Measurements from ENCODE around the gene GSTM1. TPM values are rescaled to one million over a fixed set of nuclear protein-coding genes. Genes with fewer than 3 reads are reported as not detected.
A peak's percentile ranks its signal among the peaks of the same experiment; 100 is the strongest.
"Not testable (repeated sequence)": the region's sequence is repeated elsewhere in the genome, so short reads cannot be mapped to it uniquely, and the experiment has no call there.

GSTM1 gene
- total RNA-seq, 2 experiments from 2014 or later = not detected

DNA sequence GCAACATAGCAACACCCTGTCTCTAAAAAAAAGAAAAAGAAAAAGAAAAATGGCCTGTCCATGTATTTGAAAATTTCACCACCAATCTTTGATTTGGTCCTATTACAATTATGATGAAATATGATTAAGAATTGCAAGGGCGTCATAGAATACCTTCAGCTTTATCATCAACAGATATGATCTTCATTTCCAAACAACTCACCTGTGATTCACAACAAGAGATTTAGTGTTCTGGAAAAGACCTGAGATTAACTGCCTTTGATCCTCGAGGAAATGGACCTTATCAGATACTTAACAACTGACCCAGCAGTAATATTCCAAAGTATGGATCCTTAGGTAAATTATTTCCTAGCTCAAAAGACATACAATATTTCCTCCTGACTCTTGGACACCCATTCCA is 35.2 kb upstream of the GSTM1 start:
- ATAC-seq (no peak), DNase-seq (no peak)
- Mint-ChIP-seq H3K4me1 (peaks cover 16% of the 10 kb centered on the region), H3K9me3 (ENCODE audit: low read depth) (no peaks in the 10 kb centered on the region), H3K36me3 (no peaks in the 10 kb centered on the region), H3K27me3 (peaks cover 44% of the 10 kb centered on the region), H3K4me3 (no peak overlapping the region), H3K27ac (no peak overlapping the region)
- CTCF ChIA-PET = interaction anchor here (1.3 to 5.6 kb wide), 7 partner anchors 9 to 359 kb away, joined by 4 to 98 read pairs (median 18); partner anchors contain the start of gene AHCYL1

DNA sequence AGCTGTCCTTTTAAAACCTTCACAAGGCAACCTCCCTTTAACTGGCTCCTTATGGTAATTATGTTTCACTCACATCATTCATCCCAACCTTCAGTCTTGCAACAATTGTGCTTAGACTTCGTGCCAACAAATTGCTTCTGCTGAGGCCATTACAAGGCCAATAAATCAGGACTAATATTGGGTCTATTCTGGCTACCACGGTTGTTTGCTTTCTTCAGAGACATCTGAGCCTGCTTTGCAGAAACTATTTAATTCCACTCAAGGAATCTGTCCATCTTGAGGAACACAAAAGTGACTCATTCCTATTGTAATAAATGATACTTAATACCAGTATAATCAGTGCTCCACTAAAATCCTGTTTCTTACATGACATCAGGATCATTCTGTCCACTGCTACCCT is 34.3 kb upstream of the GSTM1 start:
- no peak overlapping the region for H3K4me3 Mint-ChIP-seq
- DNase-seq (no peak), ATAC-seq (no peak)
- no peak overlapping the region for H3K27ac Mint-ChIP-seq
- peaks cover 16% of the 10 kb centered on the region for H3K4me1 Mint-ChIP-seq
- H3K9me3 Mint-ChIP-seq (ENCODE audit: low read depth) = no peaks in the 10 kb centered on the region
- H3K36me3 Mint-ChIP-seq = no peaks in the 10 kb centered on the region
- H3K27me3 Mint-ChIP-seq = peaks cover 44% of the 10 kb centered on the region
- CTCF ChIA-PET = interaction anchor here (1.3 to 5.6 kb wide), 3 partner anchors 13 to 358 kb away, joined by 5 to 98 read pairs (median 50); no protein-coding TSS in a partner anchor

DNA sequence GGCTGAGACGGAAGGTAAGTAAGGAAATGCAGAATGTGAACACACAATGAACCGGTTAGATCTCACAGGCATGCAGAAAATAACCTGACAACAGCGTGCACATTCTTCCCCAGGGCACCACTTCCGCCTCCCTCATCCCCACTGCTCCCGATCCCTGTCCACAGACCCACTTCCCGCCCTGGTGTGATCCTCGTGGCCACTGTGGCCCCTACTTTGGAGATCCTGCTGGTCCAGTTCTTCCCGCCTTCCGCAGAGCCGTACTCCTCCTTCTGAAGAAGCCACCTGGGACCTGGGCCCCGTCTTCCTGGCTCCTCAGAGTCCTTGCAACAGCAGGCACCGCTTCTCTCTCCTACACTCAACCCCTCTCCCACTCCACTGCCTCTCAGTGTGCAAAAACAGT is 33.1 kb upstream of the GSTM1 start:
- H3K9me3 Mint-ChIP-seq (ENCODE audit: low read depth) = no peaks in the 10 kb centered on the region
- H3K4me1 Mint-ChIP-seq = peaks cover 10% of the 10 kb centered on the region
- ATAC-seq (no peak), DNase-seq (peak; percentile 29)
- H3K4me3 Mint-ChIP-seq = no peak overlapping the region
- peaks cover 44% of the 10 kb centered on the region for H3K27me3 Mint-ChIP-seq
- no peak overlapping the region for H3K27ac Mint-ChIP-seq
- H3K36me3 Mint-ChIP-seq = no peaks in the 10 kb centered on the region
- CTCF ChIA-PET = interaction anchor here (7.5 kb wide), 1 partner anchor 13 kb away, joined by 82 read pairs; no protein-coding TSS in a partner anchor

DNA sequence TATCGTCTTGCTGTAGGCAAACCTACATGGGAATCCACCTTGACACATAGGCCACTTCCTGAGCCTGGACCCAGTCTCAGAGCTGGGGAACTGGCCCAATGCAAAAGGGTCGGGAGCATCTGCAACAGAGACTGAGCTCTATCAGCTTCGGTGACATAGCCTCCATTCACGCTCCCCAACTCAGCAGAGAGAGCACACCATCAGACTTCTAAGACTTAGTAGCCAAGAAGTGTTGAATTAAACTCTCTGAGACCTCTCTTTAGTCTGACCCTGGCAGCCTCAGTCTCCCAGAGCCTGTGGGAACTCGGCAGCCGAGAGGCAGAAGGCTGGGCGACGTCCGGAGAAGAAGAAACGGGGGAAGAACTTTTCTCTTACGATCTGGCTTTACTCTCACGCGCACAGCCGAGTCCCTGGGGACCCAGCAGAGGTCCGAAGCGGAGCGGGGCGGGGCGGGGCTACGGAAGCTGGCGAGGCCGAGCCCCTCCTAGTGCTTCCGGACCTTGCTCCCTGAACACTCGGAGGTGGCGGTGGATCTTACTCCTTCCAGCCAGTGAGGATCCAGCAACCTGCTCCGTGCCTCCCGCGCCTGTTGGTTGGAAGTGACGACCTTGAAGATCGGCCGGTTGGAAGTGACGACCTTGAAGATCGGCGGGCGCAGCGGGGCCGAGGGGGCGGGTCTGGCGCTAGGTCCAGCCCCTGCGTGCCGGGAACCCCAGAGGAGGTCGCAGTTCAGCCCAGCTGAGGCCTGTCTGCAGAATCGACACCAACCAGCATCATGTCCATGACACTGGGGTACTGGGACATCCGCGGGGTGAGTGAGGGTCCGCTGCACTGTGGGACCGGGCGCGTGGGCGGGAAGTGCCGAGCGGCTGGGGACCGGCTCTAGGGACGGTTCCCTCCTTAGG is 31.8 kb upstream of the GSTM1 start, which contains the start of gene GSTM4:
TSS of gene GSTM4 (plus strand) at position 485 of the 905 bp plus-strand sequence. CDS start at position 776, 291 bp downstream.
- Mint-ChIP-seq H3K9me3 (ENCODE audit: low read depth) (no peaks in the 10 kb centered on the region), H3K27me3 (peaks cover 34% of the 10 kb centered on the region), H3K4me3 (peak within 1 kb of the TSS; percentile 79), H3K36me3 (no peaks in the 10 kb centered on the region), H3K27ac (peak within 1 kb of the TSS; percentile 48), H3K4me1 (peaks cover 10% of the 10 kb centered on the region)
- ATAC-seq (peak; percentile 93), DNase-seq (peak; percentile 73)
- CTCF ChIA-PET = interaction anchor here (0.7 to 7.5 kb wide), 8 partner anchors 15 to 329 kb away, joined by 3 to 82 read pairs (median 4); partner anchors contain the start of genes AHCYL1 and GNAI3

DNA sequence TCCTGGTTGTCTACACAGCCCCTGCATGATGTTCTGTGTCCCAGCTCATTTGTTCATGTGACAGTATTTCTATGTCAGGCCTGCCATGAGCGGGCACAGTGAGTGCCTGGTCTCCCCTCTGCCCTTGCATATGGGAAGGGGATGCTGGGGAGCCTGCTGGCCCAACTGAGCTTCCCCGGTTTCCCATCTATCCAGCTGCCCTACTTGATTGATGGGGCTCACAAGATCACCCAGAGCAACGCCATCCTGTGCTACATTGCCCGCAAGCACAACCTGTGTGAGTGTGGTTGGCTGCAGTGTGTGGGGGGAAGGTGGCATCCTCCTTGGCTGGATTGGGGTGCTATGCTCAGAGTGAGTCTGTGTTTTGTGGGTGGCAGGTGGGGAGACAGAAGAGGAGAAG is 30.2 kb upstream of the GSTM1 start:
- Mint-ChIP-seq H3K27me3 (peaks cover 20% of the 10 kb centered on the region), H3K36me3 (no peaks in the 10 kb centered on the region), H3K9me3 (ENCODE audit: low read depth) (no peaks in the 10 kb centered on the region), H3K4me3 (peak overlapping the region; percentile 5), H3K27ac (no peak overlapping the region), H3K4me1 (peaks cover 10% of the 10 kb centered on the region)
- DNase-seq (peak; percentile 31), ATAC-seq (no peak)
- CTCF ChIA-PET = interaction anchor here (1.4 to 7.5 kb wide), 3 partner anchors 16 to 125 kb away, joined by 3 to 82 read pairs (median 5); no protein-coding TSS in a partner anchor

DNA sequence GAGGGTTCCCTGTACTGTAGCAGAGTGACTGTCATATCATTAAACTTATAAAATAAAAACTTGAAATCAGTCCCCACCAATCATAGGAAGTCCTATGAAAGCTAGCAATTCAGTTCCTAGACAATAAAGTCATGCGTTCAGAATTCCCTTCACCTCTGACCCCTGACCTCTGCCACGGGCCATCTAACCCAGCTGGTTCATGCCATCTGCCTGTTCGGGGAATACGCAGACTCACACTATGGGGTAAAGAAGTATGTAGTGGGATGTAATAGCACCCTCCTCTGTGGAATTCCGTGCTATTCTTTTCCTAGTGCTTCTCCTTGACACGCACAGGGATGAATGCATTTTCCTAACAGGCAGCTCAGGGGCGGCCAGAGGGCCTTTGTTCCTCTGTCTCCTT is 29.6 kb upstream of the GSTM1 start:
- CTCF ChIA-PET = interaction anchor here (1.4 to 7.5 kb wide), 3 partner anchors 17 to 125 kb away, joined by 3 to 82 read pairs (median 5); no protein-coding TSS in a partner anchor
- Mint-ChIP-seq H3K9me3 (ENCODE audit: low read depth) (no peaks in the 10 kb centered on the region), H3K27ac (no peak overlapping the region), H3K4me3 (no peak overlapping the region), H3K4me1 (peaks cover 10% of the 10 kb centered on the region), H3K36me3 (no peaks in the 10 kb centered on the region), H3K27me3 (peaks cover 16% of the 10 kb centered on the region)
- peak; percentile 14 for DNase-seq
- ATAC-seq = no peak

DNA sequence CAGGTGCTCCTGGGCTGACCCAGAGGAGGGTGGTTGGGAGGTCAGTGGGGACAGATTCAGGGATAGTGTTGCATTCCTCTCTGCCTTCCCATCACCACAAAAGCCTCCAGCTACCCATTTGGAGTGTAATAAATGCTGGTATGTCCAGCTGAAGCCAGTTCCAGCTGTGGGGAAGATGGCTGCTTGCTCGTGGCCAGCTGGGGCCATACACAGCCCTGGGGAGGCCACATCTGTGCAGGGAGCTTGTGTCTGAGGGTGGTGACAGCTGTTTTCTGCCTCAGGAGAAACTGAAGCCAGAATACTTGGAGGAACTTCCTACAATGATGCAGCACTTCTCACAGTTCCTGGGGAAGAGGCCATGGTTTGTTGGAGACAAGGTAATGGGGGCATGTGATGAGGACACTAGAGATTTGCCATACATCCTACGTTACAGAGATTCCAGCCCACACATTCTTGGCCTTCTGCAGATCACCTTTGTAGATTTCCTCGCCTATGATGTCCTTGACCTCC is 29.0 kb upstream of the GSTM1 start:
- Mint-ChIP-seq H3K27ac (no peak overlapping the region), H3K4me1 (peaks cover 10% of the 10 kb centered on the region), H3K4me3 (no peak overlapping the region), H3K36me3 (no peaks in the 10 kb centered on the region), H3K27me3 (peaks cover 10% of the 10 kb centered on the region), H3K9me3 (ENCODE audit: low read depth) (no peaks in the 10 kb centered on the region)
- DNase-seq = peak; percentile 37
- CTCF ChIA-PET = interaction anchor here (1.4 to 7.5 kb wide), 3 partner anchors 17 to 126 kb away, joined by 3 to 82 read pairs (median 5); no protein-coding TSS in a partner anchor
- ATAC-seq = no peak

DNA sequence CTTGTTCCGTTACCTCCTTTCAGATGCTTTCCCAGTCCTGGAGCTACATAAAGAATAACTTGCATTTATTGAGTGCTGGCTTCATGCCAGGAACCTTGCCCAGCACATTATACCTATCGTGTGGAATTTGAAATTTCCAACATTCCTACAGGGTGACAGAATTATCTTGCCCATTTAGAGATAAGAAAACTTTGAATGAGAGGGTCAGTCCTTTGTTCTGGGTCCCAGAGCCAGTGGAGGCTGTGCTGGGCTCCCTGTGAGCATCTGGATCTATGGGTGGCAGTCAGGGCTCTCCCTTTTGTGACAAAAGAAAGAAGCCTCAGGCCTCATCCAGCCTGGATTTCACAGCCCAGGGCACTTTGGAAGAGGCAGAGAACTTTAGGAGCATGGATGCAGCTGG is 28.5 kb upstream of the GSTM1 start:
- CTCF ChIA-PET = interaction anchor here (7.5 kb wide), 1 partner anchor 18 kb away, joined by 82 read pairs; no protein-coding TSS in a partner anchor
- no peaks in the 10 kb centered on the region for H3K9me3 Mint-ChIP-seq (ENCODE audit: low read depth)

DNA sequence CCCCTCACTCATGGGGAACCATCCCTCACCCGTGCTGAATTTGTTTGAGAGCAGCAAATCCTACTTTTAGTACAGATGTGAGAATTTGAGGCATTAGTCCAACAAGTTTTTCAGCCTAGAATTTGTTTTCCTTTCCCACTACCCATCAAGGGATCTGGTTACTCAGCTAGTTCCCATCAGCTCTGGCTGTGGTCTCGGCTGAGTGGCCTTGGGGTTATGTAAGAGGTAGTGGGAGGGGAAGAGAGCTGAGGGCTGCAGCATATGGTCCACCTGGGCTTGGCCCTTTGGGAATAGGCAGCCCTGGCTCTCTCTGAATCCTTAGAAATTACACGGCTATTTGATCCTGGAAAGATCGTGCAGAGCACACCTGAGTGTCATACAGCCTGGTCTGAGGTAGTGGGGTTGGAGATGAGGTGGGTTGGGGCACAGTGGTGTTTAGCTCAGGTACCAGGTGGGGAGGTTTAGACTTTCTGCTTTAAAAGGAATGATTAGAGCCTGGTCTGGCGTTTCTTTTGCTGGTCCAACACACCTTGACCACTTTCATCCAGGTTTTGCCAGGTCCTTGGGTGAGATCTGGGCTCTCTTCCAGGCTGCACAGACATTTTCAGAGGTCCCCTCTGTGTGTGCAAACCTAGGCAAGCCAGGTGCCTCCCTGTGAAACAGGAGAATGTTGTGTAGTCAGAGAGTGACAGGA is 27.5 kb upstream of the GSTM1 start:
- CTCF ChIA-PET = interaction anchor here (7.5 kb wide), 1 partner anchor 19 kb away, joined by 82 read pairs; no protein-coding TSS in a partner anchor
- ATAC-seq (no peak), DNase-seq (peak; percentile 37)
- no peaks in the 10 kb centered on the region for H3K9me3 Mint-ChIP-seq (ENCODE audit: low read depth)
- H3K27me3 Mint-ChIP-seq = no peaks in the 10 kb centered on the region
- no peaks in the 10 kb centered on the region for H3K36me3 Mint-ChIP-seq
- H3K4me1 Mint-ChIP-seq = peaks cover 6% of the 10 kb centered on the region
- H3K27ac Mint-ChIP-seq = no peak overlapping the region
- H3K4me3 Mint-ChIP-seq = no peak overlapping the region

More for the DNA sequence above, 28.5 kb upstream of the GSTM1 start:
- DNase-seq (peak; percentile 29), ATAC-seq (no peak)
- Mint-ChIP-seq H3K27me3 (peaks cover 7% of the 10 kb centered on the region), H3K4me3 (no peak overlapping the region), H3K36me3 (no peaks in the 10 kb centered on the region), H3K27ac (no peak overlapping the region), H3K4me1 (peaks cover 10% of the 10 kb centered on the region)

DNA sequence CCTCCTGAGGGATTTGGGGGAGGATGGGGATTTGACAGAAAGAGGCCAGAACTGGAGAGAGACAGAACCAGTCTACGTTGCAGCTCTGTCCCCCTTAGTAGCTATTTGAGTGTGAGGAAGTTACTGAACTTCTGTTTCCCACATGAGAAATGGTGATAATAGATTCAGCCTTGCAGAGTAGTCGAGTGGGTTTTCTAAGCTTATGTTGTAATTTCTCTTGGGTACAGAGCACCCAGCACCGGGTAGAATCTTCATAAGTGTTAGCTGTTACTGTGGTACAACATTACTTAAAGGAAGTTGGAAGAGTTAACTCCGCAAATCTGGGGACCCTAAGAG is 27.0 kb upstream of the GSTM1 start:
- CTCF ChIA-PET = interaction anchor here (1.6 to 7.5 kb wide), 2 partner anchors 11 to 19 kb away, joined by 5 to 82 read pairs; no protein-coding TSS in a partner anchor
- not testable (repeated sequence) for H3K4me3 Mint-ChIP-seq

DNA sequence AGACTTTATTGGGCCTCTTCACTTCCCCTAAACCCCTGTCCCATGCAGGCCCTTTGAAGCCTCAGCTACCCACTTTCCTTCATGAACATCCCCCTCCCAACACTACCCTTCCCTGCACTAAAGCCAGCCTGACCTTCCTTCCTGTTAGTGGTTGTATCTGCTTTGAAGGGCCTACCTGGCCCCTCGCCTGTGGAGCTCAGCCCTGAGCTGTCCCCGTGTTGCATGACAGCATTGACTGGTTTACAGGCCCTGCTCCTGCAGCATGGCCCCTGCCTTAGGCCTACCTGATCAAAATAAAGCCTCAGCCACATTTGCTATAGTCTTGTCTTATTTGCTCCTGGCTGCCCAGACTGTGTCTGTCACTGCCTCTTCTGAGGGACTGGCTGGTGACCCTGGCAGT is 26.2 kb upstream of the GSTM1 start:
- Mint-ChIP-seq H3K27me3 (no peaks in the 10 kb centered on the region), H3K36me3 (no peaks in the 10 kb centered on the region), H3K27ac (no peak overlapping the region), H3K9me3 (ENCODE audit: low read depth) (no peaks in the 10 kb centered on the region), H3K4me3 (no peak overlapping the region), H3K4me1 (no peaks in the 10 kb centered on the region)
- no peak for ATAC-seq
- DNase-seq = peak; percentile 38
- CTCF ChIA-PET = interaction anchor here (0.6 to 1.6 kb wide), 4 partner anchors 11 to 129 kb away, joined by 4 to 6 read pairs (median 4); no protein-coding TSS in a partner anchor

More for the DNA sequence above, 27.0 kb upstream of the GSTM1 start:
- H3K27me3 Mint-ChIP-seq; H3K27ac Mint-ChIP-seq; H3K4me1 Mint-ChIP-seq; ATAC-seq; H3K9me3 Mint-ChIP-seq (ENCODE audit: low read depth); DNase-seq; H3K36me3 Mint-ChIP-seq: not testable (repeated sequence)

DNA sequence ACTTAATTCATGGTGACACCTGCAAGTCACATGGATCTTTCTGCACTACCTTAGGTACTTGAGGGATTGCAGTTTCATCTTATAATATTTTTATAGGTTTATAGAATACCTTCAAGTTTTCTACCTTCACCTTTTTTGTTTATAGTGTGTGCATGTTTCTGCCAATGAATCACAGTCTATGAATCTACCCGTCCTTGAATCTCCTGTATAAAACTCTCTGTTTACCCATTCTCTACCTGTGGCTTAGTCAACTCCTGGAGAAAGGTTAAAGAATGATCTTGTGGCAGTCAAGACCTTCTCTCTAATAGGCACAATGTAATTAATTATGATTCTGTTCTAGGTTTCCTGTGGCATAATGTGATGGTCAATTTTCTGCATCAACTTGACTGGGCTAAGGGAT is 22.9 kb upstream of the GSTM1 start:
- no peak for DNase-seq
- no peaks in the 10 kb centered on the region for H3K36me3 Mint-ChIP-seq
- peaks cover 9% of the 10 kb centered on the region for H3K4me1 Mint-ChIP-seq
- CTCF ChIA-PET = no interaction called here
- peaks cover 4% of the 10 kb centered on the region for H3K27me3 Mint-ChIP-seq
- H3K9me3 Mint-ChIP-seq (ENCODE audit: low read depth) = no peaks in the 10 kb centered on the region
- ATAC-seq = no peak
- H3K27ac Mint-ChIP-seq = no peak overlapping the region
- H3K4me3 Mint-ChIP-seq = no peak overlapping the region

Measured in activated CD8-positive, alpha-beta memory T cell treated with anti-CD3 and anti-CD28 coated beads, Interleukin-2, amount 10 ng/mL, durations not matched to agents 7 days and 5 days (primary cell).